ENCODE measurements around the gene COL6A1. TPM values are rescaled to one million over a fixed set of nuclear protein-coding genes. Genes with fewer than 3 reads are reported as not detected.

Gene COL6A1
- total and polyA plus RNA-seq, 2 donors (not counting 1 experiment from before 2014, with no cell fraction given), result 645 to 1,137 TPM

DNA sequence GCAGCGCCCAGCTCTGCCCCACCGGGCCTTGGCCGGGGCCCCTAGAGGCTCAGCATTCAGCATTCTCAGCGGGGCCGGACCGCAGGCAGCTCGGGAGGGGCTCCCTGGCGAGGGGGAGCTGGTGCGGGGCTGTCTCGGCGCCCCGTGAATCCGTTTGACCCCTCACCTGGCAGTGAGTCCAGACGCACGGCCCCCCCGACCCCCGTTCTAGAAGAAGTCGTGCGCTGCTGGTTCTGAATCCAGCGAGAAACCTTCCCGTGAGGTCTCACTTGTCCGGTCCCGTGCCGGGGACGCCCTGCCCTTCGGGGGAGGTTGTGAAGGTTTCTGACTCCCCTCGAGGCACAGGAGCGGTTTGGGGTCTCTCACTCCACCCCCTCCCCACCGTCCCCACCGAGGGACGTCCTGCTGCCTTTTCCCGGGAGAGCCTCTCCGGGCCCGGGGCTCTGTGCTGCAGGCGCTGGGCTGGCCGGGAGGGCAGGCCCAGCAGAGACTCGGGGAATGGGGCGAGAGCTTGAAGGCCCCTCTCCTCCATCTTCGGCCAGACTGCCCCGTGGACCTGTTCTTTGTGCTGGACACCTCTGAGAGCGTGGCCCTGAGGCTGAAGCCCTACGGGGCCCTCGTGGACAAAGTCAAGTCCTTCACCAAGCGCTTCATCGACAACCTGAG is 655 bp downstream of the COL6A1 start:
- no peak overlapping the region for H2AFZ ChIP-seq (ENCODE audit: low read length)
- H4K20me1 ChIP-seq (ENCODE audit: control insufficient read depth, extremely low read depth, insufficient read depth, low read length), result no peaks in the 10 kb centered on the region
- H3K4me3 ChIP-seq (replicated peaks in 1 of 4; ENCODE audit: control extremely low read depth in 1 of 4, insufficient read depth in 1 of 4, low read depth in 3 of 4, low read length in 4 of 4), result peak overlapping the region; percentile 76 to 99 (median 96)
- peak overlapping the region; percentile 91 for H3K9ac ChIP-seq (ENCODE audit: insufficient read depth, low read length)
- peaks cover 48% of the 10 kb centered on the region for H3K36me3 ChIP-seq (ENCODE audit: control insufficient read depth, insufficient read depth, low read length)
- DNase-seq (ENCODE audit: low read depth in 2 of 2), result no peak
- H3K9me3 ChIP-seq (ENCODE audit: control insufficient read depth, insufficient read depth, low read depth, low read length), result no peaks in the 10 kb centered on the region
- H3K4me2 ChIP-seq (ENCODE audit: extremely low read depth, insufficient read depth, low read length), result peak overlapping the region; percentile 80
- H3K79me2 ChIP-seq (ENCODE audit: control insufficient read depth, insufficient read depth, low read length), result peaks cover 60% of the 10 kb centered on the region
- H3K27me3 ChIP-seq (ENCODE audit: control insufficient read depth, insufficient read depth, low read length), result no peaks in the 10 kb centered on the region
- no peak for TF ChIP-seq EZH2 (IDR thresholded peaks at IDR 0.05; ENCODE audit: low read length, missing control alignments)
- H3K4me1 ChIP-seq (ENCODE audit: control insufficient read depth, extremely low read depth, insufficient read depth, low read length), result peaks cover 32% of the 10 kb centered on the region
- peak overlapping the region; percentile 65 for H3K27ac ChIP-seq (ENCODE audit: insufficient read depth, low read length)

DNA sequence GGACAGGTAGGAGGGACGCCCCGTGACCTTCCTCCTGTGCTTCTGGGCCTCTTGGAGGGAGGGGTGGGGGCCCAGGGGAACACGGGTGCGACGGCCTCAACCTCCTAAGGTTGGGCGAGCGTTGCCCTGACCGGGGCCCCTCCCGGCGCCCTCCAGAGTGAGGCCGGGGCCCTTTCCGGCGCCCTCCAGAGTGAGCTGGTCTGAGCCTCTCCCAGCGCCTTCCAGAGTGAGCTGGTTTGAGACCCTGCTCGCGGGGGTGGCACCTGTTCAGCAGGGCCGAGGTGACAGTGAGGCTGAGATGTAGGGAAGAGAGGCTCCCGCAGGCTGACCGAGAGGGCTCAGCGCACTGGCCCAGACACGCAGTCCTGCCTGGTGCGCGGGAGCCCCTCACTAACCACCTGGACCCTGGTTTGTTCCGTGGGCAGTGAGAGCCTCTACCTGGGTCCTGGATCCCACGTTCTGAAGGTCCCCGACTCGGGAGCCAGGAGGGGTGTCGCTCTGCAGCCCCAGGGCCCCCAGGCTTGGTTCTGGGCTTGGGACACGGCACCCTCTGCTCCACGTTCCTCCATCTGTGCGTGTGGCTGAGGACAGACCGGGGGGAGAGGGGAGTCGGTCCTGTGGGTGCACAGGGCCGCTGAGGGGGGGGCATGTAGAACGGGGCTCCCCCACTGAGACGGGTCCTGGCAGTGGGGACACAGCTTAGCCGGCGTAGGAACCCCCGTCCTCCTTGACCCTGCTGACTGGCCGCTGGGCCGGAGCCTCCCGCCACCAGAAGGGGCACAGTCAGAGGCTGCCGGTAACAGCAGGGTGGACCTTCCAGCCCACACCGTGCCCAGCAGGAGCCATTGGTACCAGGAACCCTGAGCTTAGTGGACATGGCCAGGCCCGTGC is 1.4 kb downstream of the COL6A1 start:
- peak overlapping the region; percentile 80 for H3K4me2 ChIP-seq (ENCODE audit: extremely low read depth, insufficient read depth, low read length)
- peak overlapping the region; percentile 76 to 99 (median 96) for H3K4me3 ChIP-seq (replicated peaks in 1 of 4; ENCODE audit: control extremely low read depth in 1 of 4, insufficient read depth in 1 of 4, low read depth in 3 of 4, low read length in 4 of 4)
- H4K20me1 ChIP-seq (ENCODE audit: control insufficient read depth, extremely low read depth, insufficient read depth, low read length), result no peaks in the 10 kb centered on the region
- no peaks in the 10 kb centered on the region for H3K9me3 ChIP-seq (ENCODE audit: control insufficient read depth, insufficient read depth, low read depth, low read length)
- peak overlapping the region; percentile 91 for H3K9ac ChIP-seq (ENCODE audit: insufficient read depth, low read length)
- H3K27me3 ChIP-seq (ENCODE audit: control insufficient read depth, insufficient read depth, low read length), result no peaks in the 10 kb centered on the region
- peaks cover 30% of the 10 kb centered on the region for H3K4me1 ChIP-seq (ENCODE audit: control insufficient read depth, extremely low read depth, insufficient read depth, low read length)
- peaks cover 50% of the 10 kb centered on the region for H3K36me3 ChIP-seq (ENCODE audit: control insufficient read depth, insufficient read depth, low read length)
- H3K79me2 ChIP-seq (ENCODE audit: control insufficient read depth, insufficient read depth, low read length), result peaks cover 63% of the 10 kb centered on the region
- no peak for TF ChIP-seq EZH2 (IDR thresholded peaks at IDR 0.05; ENCODE audit: low read length, missing control alignments)
- TF ChIP-seq, protein P1, sequence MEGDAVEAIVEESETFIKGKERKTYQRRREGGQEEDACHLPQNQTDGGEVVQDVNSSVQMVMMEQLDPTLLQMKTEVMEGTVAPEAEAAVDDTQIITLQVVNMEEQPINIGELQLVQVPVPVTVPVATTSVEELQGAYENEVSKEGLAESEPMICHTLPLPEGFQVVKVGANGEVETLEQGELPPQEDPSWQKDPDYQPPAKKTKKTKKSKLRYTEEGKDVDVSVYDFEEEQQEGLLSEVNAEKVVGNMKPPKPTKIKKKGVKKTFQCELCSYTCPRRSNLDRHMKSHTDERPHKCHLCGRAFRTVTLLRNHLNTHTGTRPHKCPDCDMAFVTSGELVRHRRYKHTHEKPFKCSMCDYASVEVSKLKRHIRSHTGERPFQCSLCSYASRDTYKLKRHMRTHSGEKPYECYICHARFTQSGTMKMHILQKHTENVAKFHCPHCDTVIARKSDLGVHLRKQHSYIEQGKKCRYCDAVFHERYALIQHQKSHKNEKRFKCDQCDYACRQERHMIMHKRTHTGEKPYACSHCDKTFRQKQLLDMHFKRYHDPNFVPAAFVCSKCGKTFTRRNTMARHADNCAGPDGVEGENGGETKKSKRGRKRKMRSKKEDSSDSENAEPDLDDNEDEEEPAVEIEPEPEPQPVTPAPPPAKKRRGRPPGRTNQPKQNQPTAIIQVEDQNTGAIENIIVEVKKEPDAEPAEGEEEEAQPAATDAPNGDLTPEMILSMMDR (conservative IDR thresholded peaks at IDR 0.05 in 1 of 2, IDR thresholded peaks at IDR 0.05 in 1 of 2; ENCODE audit: low read depth in 1 of 2, low read length in 2 of 2), result no peak
- no peak for DNase-seq (ENCODE audit: low read depth in 2 of 2)
- H3K27ac ChIP-seq (ENCODE audit: insufficient read depth, low read length), result peak overlapping the region; percentile 65
- H2AFZ ChIP-seq (ENCODE audit: low read length), result no peak overlapping the region

DNA sequence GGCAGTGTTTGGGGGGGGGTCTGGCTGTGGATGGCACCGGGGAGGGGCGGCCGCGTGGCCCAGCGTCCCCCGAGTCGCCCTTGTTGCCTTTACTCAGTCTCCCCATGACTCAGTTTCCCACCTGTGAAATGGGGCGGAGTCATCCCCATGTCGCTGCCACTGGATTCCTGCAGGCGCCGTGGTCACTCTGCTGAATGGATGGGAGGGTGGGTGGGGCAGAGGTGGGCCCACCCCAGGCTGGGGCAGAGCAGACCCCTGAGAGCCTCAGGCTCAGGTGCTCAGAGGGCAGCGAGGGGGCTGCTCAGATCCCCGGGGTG is 2.0 kb downstream of the COL6A1 start:
- TF ChIP-seq EZH2 (IDR thresholded peaks at IDR 0.05; ENCODE audit: low read length, missing control alignments), result no peak
- TF ChIP-seq, protein P1 (conservative IDR thresholded peaks at IDR 0.05 in 1 of 2, IDR thresholded peaks at IDR 0.05 in 1 of 2; ENCODE audit: low read depth in 1 of 2, low read length in 2 of 2), result no peak
- Histone ChIP-seq H3K9ac (ENCODE audit: insufficient read depth, low read length) (peak overlapping the region; percentile 91), H3K9me3 (ENCODE audit: control insufficient read depth, insufficient read depth, low read depth, low read length) (no peaks in the 10 kb centered on the region), H3K27ac (ENCODE audit: insufficient read depth, low read length) (peak overlapping the region; percentile 65), H3K36me3 (ENCODE audit: control insufficient read depth, insufficient read depth, low read length) (peaks cover 53% of the 10 kb centered on the region), H3K4me2 (ENCODE audit: extremely low read depth, insufficient read depth, low read length) (peak overlapping the region; percentile 81), H2AFZ (ENCODE audit: low read length) (no peak overlapping the region), H3K27me3 (ENCODE audit: control insufficient read depth, insufficient read depth, low read length) (no peaks in the 10 kb centered on the region), H3K4me3 (replicated peaks in 1 of 4; ENCODE audit: control extremely low read depth in 1 of 4, insufficient read depth in 1 of 4, low read depth in 3 of 4, low read length in 4 of 4) (peak overlapping the region; percentile 76 to 99 (median 96)), H4K20me1 (ENCODE audit: control insufficient read depth, extremely low read depth, insufficient read depth, low read length) (no peaks in the 10 kb centered on the region), H3K79me2 (ENCODE audit: control insufficient read depth, insufficient read depth, low read length) (peaks cover 66% of the 10 kb centered on the region), H3K4me1 (ENCODE audit: control insufficient read depth, extremely low read depth, insufficient read depth, low read length) (peaks cover 28% of the 10 kb centered on the region)
- no peak for DNase-seq (ENCODE audit: low read depth in 2 of 2)
